ENCODE data around the gene CPT2.

DNA sequence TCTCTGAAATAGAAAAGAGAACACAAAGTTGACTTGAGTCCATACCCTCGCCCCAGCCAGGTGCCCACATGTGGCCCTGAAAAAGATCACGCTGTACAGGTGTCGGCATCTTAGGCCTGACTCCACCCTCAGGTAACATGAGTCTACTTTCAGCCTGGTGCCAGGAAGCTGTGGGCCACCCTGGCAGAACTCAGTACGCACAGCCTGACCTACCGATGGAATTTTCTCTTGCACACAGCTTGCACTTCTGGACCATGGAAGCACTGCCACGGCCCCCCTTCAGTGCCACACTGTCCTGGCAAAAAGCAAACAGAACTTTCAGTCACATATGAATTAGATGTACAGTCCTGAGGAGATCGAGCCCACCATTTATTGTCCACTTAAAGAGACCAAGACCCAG, 21.6 kb downstream of the CPT2 start:
- TF ChIP-seq, protein P1, sequence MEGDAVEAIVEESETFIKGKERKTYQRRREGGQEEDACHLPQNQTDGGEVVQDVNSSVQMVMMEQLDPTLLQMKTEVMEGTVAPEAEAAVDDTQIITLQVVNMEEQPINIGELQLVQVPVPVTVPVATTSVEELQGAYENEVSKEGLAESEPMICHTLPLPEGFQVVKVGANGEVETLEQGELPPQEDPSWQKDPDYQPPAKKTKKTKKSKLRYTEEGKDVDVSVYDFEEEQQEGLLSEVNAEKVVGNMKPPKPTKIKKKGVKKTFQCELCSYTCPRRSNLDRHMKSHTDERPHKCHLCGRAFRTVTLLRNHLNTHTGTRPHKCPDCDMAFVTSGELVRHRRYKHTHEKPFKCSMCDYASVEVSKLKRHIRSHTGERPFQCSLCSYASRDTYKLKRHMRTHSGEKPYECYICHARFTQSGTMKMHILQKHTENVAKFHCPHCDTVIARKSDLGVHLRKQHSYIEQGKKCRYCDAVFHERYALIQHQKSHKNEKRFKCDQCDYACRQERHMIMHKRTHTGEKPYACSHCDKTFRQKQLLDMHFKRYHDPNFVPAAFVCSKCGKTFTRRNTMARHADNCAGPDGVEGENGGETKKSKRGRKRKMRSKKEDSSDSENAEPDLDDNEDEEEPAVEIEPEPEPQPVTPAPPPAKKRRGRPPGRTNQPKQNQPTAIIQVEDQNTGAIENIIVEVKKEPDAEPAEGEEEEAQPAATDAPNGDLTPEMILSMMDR (IDR thresholded peaks at IDR 0.05): no peak
- TF ChIP-seq POLR2A (IDR thresholded peaks at IDR 0.05): no peak

Measured in esophagus squamous epithelium (tissue), 4 donors.